CD4-positive, alpha-beta T cell (primary cell): ENCODE data around the gene CD34. TPM values are rescaled to one million over a fixed set of nuclear protein-coding genes. Genes with fewer than 3 reads are reported as not detected.
A peak's percentile ranks its signal among the peaks of the same experiment; 100 is the strongest.

Experiments used
- ATAC-seq: fragments of 200-7000 bp; cut with Tn5 transposase; one replicate; pipeline ENCODE4 v1.10.0; 2022; ENCODE audit warnings: mild to moderate bottlenecking; ENCODE audit not compliant: poor library complexity
- CTCF ChIA-PET: fragments of 350-600 bp; sonication (Branson Sonifier 250); formaldehyde crosslinking; loops from one replicate; lab custom pipeline; 2021; ENCODE audit warnings: antibody characterized with exemption, inconsistent platforms; lab: Charles Lee
- POLR2A ChIA-PET: fragments of 350-600 bp; sonication (Branson Sonifier 250); formaldehyde crosslinking; loops from one replicate; lab custom pipeline; 2021; ENCODE audit warnings: antibody characterized with exemption, inconsistent platforms; lab: Charles Lee
- DNase-seq, 14 experiments: peaks; one replicate each; pipeline ENCODE4 v3.0.0-alpha.2; 2013 to 2020; ENCODE audit warnings: mixed read lengths in 2 of 14
- H3K27ac ChIP-seq, 2 donors: one replicate each; pipeline versions ENCODE4 v1.5.1 to v1.7.0; 2013; ENCODE audit warnings: low read length in 2 of 2, low read depth in 1 of 2, mild to moderate bottlenecking in 1 of 2
- H3K27me3 ChIP-seq, 2 experiments: 1 replicate in 1 of 2; 2 replicates in 1 of 2; pipeline versions ENCODE4 v1.6.1 to v1.7.0; 2013; ENCODE audit warnings: low read length in 2 of 2, control low read depth in 1 of 2, mild to moderate bottlenecking in 1 of 2, moderate library complexity in 1 of 2; ENCODE audit not compliant: insufficient read depth in 2 of 2, control insufficient read depth in 1 of 2
- H3K36me3 ChIP-seq: one replicate; pipeline ENCODE4 v1.6.1; 2013; ENCODE audit warnings: low read length, control low read depth; ENCODE audit not compliant: insufficient read depth
- H3K4me1 ChIP-seq: one replicate; pipeline ENCODE4 v1.6.1; 2013; ENCODE audit warnings: low read length, control low read depth; ENCODE audit not compliant: insufficient read depth
- H3K4me3 ChIP-seq: one replicate; pipeline ENCODE4 v1.5.1; 2013; ENCODE audit warnings: mild to moderate bottlenecking, low read length, moderate library complexity
- H3K9me3 ChIP-seq, 2 experiments: 1 replicate in 1 of 2; 2 replicates in 1 of 2; pipeline versions ENCODE4 v1.6.1 to v1.7.0; 2013; ENCODE audit warnings: low read length in 2 of 2, mild to moderate bottlenecking in 2 of 2, control low read depth in 1 of 2, moderate library complexity in 1 of 2; ENCODE audit not compliant: control insufficient read depth in 1 of 2, insufficient read depth in 1 of 2
- H3K27ac Mint-ChIP-seq: one replicate; pipeline ENCODE4 v1.8.0; 2020; ENCODE audit warnings: mixed read lengths
- H3K27me3 Mint-ChIP-seq: one replicate; pipeline ENCODE4 v1.8.0; 2021; ENCODE audit warnings: mixed read lengths
- H3K36me3 Mint-ChIP-seq: one replicate; pipeline ENCODE4 v1.8.0; 2021; ENCODE audit warnings: low read depth, mixed read lengths
- H3K4me1 Mint-ChIP-seq: one replicate; pipeline ENCODE4 v1.8.0; 2021; ENCODE audit warnings: low read depth, mixed read lengths
- H3K4me3 Mint-ChIP-seq: one replicate; pipeline ENCODE4 v1.8.0; 2020; ENCODE audit warnings: mild to moderate bottlenecking, mixed read lengths
- H3K9me3 Mint-ChIP-seq: one replicate; pipeline ENCODE4 v1.8.0; 2020; ENCODE audit warnings: mixed read lengths
- intact Hi-C, 2 experiments: fragments of 100-400 bp; cut with DNase I in 1 of 2; cut with micrococcal nuclease in 1 of 2; formaldehyde crosslinking; loops; one replicate each; pipeline versions ENCODE4 v1.15.1 to v1.9.0; 2023 to 2025; cut with DNase I, micrococcal nuclease
- total RNA-seq, 174 experiments: library from RNA in 2 of 174; stranded (reverse) in 2 of 174; gene quantifications; one replicate each; pipeline ENCODE4 v1.2.3 and lab custom pipeline; 2021 to 2026
- TF ChIP-seq, protein P1 (sequence below): fragments of 200-600 bp; IDR thresholded peaks from one replicate; pipeline ENCODE4 v1.8.0; 2022; ENCODE audit warnings: antibody characterized with exemption, mild to moderate bottlenecking

Gene CD34
- total RNA-seq, 2 experiments from 2014 or later: not detected

DNA sequence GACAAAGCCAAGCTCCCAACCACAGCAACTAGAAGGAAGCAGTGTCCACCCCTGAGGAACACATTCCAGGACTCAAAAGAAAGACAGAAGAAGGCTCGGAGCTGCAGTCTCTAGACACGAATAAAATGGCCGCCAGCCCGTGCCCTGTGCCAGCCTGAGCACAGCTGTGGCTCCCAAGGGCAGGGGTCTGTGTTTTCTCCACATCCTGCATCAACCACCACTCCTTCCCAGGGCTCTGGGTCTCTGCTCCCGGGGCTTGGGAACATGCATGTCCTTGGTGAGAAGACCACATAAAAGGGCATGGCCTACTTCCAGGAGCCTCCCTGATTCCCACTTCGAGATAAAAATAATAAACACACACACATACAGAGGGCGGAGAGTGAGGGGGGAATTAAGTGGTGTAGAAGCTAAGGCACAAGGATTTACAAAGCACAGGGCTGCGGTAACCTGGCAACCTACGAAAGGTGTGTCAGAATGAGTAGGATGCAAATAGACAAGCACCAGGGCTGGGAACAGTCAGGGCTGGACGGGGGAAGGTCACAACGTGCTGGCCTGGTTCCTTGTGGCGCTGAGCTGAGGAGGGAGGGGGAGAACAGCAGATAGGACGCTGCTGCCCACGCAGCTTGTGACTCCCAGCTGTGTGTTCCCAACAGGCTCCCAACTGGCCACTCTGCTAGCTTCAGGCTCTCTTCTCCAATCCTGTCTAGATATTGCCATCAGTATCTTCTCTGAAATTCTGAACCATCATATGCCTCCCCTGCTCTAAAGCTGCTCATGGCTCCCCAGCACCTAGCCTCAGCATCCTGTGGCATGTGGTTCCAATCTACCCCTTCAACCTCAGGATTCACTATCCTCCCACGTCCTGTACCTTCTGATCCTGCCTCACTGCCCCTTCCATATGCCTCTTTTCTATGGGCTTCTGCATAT, 72.5 kb downstream of the CD34 start:
- Histone ChIP-seq H3K4me1 (peaks cover 75% of the 10 kb centered on the region), H3K27me3 (no peaks in the 10 kb centered on the region), H3K4me3 (no peak overlapping the region), H3K36me3 (peaks cover 37% of the 10 kb centered on the region), H3K27ac (no peak overlapping the region), H3K9me3 (no peaks in the 10 kb centered on the region)
- peaks cover 95% of the 10 kb centered on the region for H3K4me1 Mint-ChIP-seq
- no peak overlapping the region for H3K4me3 Mint-ChIP-seq
- peaks cover 57% of the 10 kb centered on the region for H3K36me3 Mint-ChIP-seq
- intact Hi-C loops: no loop called here
- no peaks in the 10 kb centered on the region for H3K9me3 Mint-ChIP-seq
- peak overlapping the region; percentile 95 for H3K27ac Mint-ChIP-seq
- no peaks in the 10 kb centered on the region for H3K27me3 Mint-ChIP-seq
- CTCF ChIA-PET: interaction anchor here (1.2 to 1.4 kb wide), 3 partner anchors 9 to 47 kb away, joined by 4 read pairs; no protein-coding TSS in a partner anchor
- no peak for ATAC-seq
- TF ChIP-seq, protein P1, sequence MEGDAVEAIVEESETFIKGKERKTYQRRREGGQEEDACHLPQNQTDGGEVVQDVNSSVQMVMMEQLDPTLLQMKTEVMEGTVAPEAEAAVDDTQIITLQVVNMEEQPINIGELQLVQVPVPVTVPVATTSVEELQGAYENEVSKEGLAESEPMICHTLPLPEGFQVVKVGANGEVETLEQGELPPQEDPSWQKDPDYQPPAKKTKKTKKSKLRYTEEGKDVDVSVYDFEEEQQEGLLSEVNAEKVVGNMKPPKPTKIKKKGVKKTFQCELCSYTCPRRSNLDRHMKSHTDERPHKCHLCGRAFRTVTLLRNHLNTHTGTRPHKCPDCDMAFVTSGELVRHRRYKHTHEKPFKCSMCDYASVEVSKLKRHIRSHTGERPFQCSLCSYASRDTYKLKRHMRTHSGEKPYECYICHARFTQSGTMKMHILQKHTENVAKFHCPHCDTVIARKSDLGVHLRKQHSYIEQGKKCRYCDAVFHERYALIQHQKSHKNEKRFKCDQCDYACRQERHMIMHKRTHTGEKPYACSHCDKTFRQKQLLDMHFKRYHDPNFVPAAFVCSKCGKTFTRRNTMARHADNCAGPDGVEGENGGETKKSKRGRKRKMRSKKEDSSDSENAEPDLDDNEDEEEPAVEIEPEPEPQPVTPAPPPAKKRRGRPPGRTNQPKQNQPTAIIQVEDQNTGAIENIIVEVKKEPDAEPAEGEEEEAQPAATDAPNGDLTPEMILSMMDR: no peak
- no peak for DNase-seq
- POLR2A ChIA-PET: interaction anchor here (1.2 to 1.4 kb wide), 2 partner anchors 15 to 16 kb away, joined by 3 to 6 read pairs; no protein-coding TSS in a partner anchor

DNA sequence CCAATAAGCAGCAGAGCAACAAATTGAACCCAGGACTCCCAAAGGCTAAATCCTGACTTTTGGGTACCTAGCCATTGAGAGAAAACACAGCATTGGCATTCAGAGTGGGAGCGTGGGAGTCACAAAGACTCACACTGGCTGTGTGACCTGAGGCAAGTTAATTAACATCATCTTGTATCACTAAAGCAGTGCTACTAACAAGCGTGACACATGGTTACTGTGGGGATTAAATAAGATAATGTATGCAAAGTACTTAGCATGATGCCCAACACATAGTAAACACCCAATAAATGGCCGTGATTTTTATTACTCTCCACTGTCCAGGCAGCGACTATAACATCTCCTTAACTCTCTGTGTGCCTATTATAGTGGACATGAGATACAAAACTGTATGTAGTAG, 73.3 kb downstream of the CD34 start:
- Mint-ChIP-seq H3K36me3 (peaks cover 51% of the 10 kb centered on the region), H3K27ac (peak overlapping the region; percentile 95), H3K4me3 (no peak overlapping the region), H3K27me3 (no peaks in the 10 kb centered on the region), H3K9me3 (no peaks in the 10 kb centered on the region), H3K4me1 (peaks cover 95% of the 10 kb centered on the region)
- intact Hi-C loops: no loop called here
- H3K4me1 ChIP-seq: peaks cover 82% of the 10 kb centered on the region
- CTCF ChIA-PET: no interaction called here
- H3K36me3 ChIP-seq: peaks cover 31% of the 10 kb centered on the region
- no peaks in the 10 kb centered on the region for H3K27me3 ChIP-seq
- POLR2A ChIA-PET: interaction anchor here (0.8 to 1.4 kb wide), 2 partner anchors 15 to 24 kb away, joined by 4 to 6 read pairs; no protein-coding TSS in a partner anchor
- H3K9me3 ChIP-seq: no peaks in the 10 kb centered on the region
- ATAC-seq (no peak), DNase-seq (no peak)
- TF ChIP-seq, protein P1: no peak
- H3K27ac ChIP-seq: no peak overlapping the region
- no peak overlapping the region for H3K4me3 ChIP-seq

DNA sequence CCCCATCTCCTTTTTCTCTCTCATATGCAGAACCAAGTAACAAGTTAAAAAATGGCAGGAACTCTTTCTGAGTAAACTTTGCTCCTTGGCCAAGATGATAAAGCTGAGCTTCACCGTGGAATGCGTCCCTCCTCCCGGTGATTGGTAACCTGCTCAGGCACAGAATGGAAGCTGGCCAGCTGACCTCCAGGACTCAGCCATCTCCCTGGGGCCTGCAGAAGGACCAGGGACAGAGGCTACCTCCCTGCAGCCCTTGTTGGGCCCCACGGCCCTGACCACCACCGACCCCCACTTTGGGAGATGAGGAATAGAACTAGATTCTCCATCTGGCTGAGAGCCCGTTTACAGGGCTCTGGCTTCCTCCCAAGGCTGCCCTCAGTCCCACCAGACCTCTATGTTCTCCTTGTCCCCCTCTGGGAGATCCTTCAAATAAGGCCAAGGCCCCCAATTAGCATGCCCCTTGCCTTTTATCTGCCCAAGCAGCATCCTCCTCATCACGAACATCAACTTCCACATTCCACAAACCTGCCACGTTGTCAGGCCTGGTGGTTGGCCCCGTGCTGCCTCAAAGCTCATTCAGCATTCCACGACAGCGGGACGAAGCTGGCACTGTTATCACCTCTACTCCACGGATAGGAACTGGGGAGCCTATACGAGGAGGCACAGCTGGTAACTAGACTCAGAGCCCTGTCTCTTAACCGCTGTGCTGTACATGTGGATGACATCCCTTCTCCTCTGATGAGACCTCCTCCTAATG, 74.2 kb downstream of the CD34 start:
- H3K4me3 Mint-ChIP-seq: peak overlapping the region; percentile 8
- peaks cover 95% of the 10 kb centered on the region for H3K4me1 Mint-ChIP-seq
- no peaks in the 10 kb centered on the region for H3K27me3 Mint-ChIP-seq
- Histone ChIP-seq H3K4me3 (no peak overlapping the region), H3K36me3 (peaks cover 22% of the 10 kb centered on the region), H3K27ac (no peak overlapping the region), H3K27me3 (no peaks in the 10 kb centered on the region), H3K9me3 (no peaks in the 10 kb centered on the region), H3K4me1 (peaks cover 85% of the 10 kb centered on the region)
- H3K36me3 Mint-ChIP-seq: peaks cover 44% of the 10 kb centered on the region
- CTCF ChIA-PET: interaction anchor here (2.6 kb wide), 1 partner anchor 49 kb away, joined by 12 read pairs; no protein-coding TSS in a partner anchor
- intact Hi-C loops: no loop called here
- POLR2A ChIA-PET: interaction anchor here (0.8 to 1.5 kb wide), 2 partner anchors 13 to 25 kb away, joined by 4 to 7 read pairs; no protein-coding TSS in a partner anchor
- no peaks in the 10 kb centered on the region for H3K9me3 Mint-ChIP-seq
- no peak for ATAC-seq
- DNase-seq: no peak
- H3K27ac Mint-ChIP-seq: peak overlapping the region; percentile 95
- TF ChIP-seq, protein P1: no peak
